ENCODE measurements around the gene RPF1. TPM values are rescaled to one million over a fixed set of nuclear protein-coding genes. Genes with fewer than 3 reads are reported as not detected.
"Not testable (repeated sequence)": the region's sequence is repeated elsewhere in the genome, so short reads cannot be mapped to it uniquely, and the experiment has no call there.

RPF1 gene
- total RNA-seq, 4 donors from 2014 or later = 35.7 to 49.8 (median 46.2) TPM

- ATAC-seq = no peak
Measured at GRCh38 chr1:84434801-84435549, 44.1 kb upstream of the RPF1 start.

GRCh38 chr1:84436876-84437655 is 42.0 kb upstream of the RPF1 start:
- no peaks in the 10 kb centered on the region for H3K36me3 ChIP-seq
- H3K9me3 ChIP-seq = no peaks in the 10 kb centered on the region
- WGBS, 2 donors (ENCODE audit: low coverage in 1 of 2) = 58 to 71% methylated on average over 4 to 5 of the region's 5 CpGs
- ATAC-seq = no peak
- H3K27me3 ChIP-seq = no peaks in the 10 kb centered on the region
- TF ChIP-seq POLR2A (IDR thresholded peaks at IDR 0.05) (no peak), EP300 (IDR thresholded peaks at IDR 0.05) (no peak)
- H3K4me3 ChIP-seq = no peak overlapping the region
- peaks cover 0 to 9% (median 0%) of the 10 kb centered on the region in 3 donors for H3K4me1 ChIP-seq
- H3K27ac ChIP-seq = no peak overlapping the region

More at GRCh38 chr1:84434801-84435549, 44.1 kb upstream of the RPF1 start:
- no peaks in the 10 kb centered on the region for H3K27me3 ChIP-seq
- peaks cover 0 to 9% (median 0%) of the 10 kb centered on the region in 3 donors for H3K4me1 ChIP-seq
- no peak overlapping the region for H3K27ac ChIP-seq
- WGBS, 2 donors (ENCODE audit: low coverage in 1 of 2) = 20 to 36% methylated on average over 3 to 4 of the region's 4 CpGs
- H3K9me3 ChIP-seq = peaks cover 0 to 4% (median 0%) of the 10 kb centered on the region in 3 donors
- H3K36me3 ChIP-seq = no peaks in the 10 kb centered on the region
- TF ChIP-seq POLR2A (IDR thresholded peaks at IDR 0.05) (no peak), CTCF (IDR thresholded peaks at IDR 0.05) (no peak), POLR2AphosphoS5 (IDR thresholded peaks at IDR 0.05) (no peak), EP300 (IDR thresholded peaks at IDR 0.05) (no peak)
- no peak overlapping the region for H3K4me3 ChIP-seq

GRCh38 chr1:84442256-84442655 is 36.8 kb upstream of the RPF1 start:
- H3K27me3 ChIP-seq = peaks cover 9% of the 10 kb centered on the region
- WGBS, 2 donors (ENCODE audit: low coverage in 1 of 2) = 3 to 5% methylated on average over 2 of the region's 2 CpGs
- no peak for ATAC-seq

GRCh38 chr1:84442747-84443646 is 36.1 kb upstream of the RPF1 start:
- not testable (repeated sequence) for H3K4me1 ChIP-seq, H3K27ac ChIP-seq, H3K36me3 ChIP-seq, H3K4me3 ChIP-seq, ATAC-seq, H3K27me3 ChIP-seq, H3K9me3 ChIP-seq
- WGBS, 2 donors (ENCODE audit: low coverage in 1 of 2) = 100% methylated on average over 1 to 2 of the region's 7 CpGs

More at GRCh38 chr1:84442256-84442655, 36.8 kb upstream of the RPF1 start:
- no peaks in the 10 kb centered on the region for H3K4me1 ChIP-seq
- H3K9me3 ChIP-seq = no peaks in the 10 kb centered on the region
- H3K27ac ChIP-seq = no peak overlapping the region
- H3K4me3 ChIP-seq = no peak overlapping the region
- TF ChIP-seq EP300 (IDR thresholded peaks at IDR 0.05) (no peak), CTCF (IDR thresholded peaks at IDR 0.05) (peak; percentile 8 to 63 (median 56))
- no peaks in the 10 kb centered on the region for H3K36me3 ChIP-seq

GRCh38 chr1:84448704-84449103 is 30.4 kb upstream of the RPF1 start:
- peaks cover 10% of the 10 kb centered on the region for H3K27me3 ChIP-seq
- not testable (repeated sequence) for H3K4me3 ChIP-seq, H3K36me3 ChIP-seq, H3K9me3 ChIP-seq, H3K27ac ChIP-seq, ATAC-seq, H3K4me1 ChIP-seq
- 88 to 90% methylated on average over 3 of the region's 3 CpGs for WGBS, 2 donors (ENCODE audit: low coverage in 1 of 2)

GRCh38 chr1:84450910-84451309 is 28.2 kb upstream of the RPF1 start:
- Histone ChIP-seq H3K27me3 (peaks cover 10% of the 10 kb centered on the region), H3K9me3 (no peaks in the 10 kb centered on the region), H3K27ac (no peak overlapping the region), H3K36me3 (no peaks in the 10 kb centered on the region), H3K4me3 (no peak overlapping the region), H3K4me1 (no peaks in the 10 kb centered on the region)
- WGBS, 2 donors (ENCODE audit: low coverage in 1 of 2) = 58 to 63% methylated on average over 2 of the region's 2 CpGs
- no peak for ATAC-seq
- no peak for TF ChIP-seq CTCF (IDR thresholded peaks at IDR 0.05)

All from gastroesophageal sphincter (tissue), 4 donors.